PFSK-1 (cell line): Measurements from ENCODE around the gene ETV5.

Experiments used
- FOXP2 ChIP-seq: optimal IDR thresholded peaks from 2 replicates; pipeline ENCODE3; 2011; ENCODE audit warnings: borderline replicate concordance, control low read depth, inconsistent platforms; ENCODE audit not compliant: insufficient read depth; ENCODE audit errors: extremely low read length, extremely low read depth
- POLR2AphosphoS5 ChIP-seq: IDR thresholded peaks from 2 replicates; pipeline ENCODE4 v1.6.1; 2012; ENCODE audit warnings: low read depth, mild to moderate bottlenecking, control low read depth, low read length, moderate library complexity
- SIN3A ChIP-seq: IDR thresholded peaks from 2 replicates; pipeline ENCODE4 v1.6.1; 2012; ENCODE audit warnings: mild to moderate bottlenecking, low read length, moderate library complexity, borderline replicate concordance; ENCODE audit not compliant: insufficient read depth
- TAF1 ChIP-seq: IDR thresholded peaks from 2 replicates; pipeline ENCODE4 v1.6.1; 2012; ENCODE audit warnings: low read length, control low read depth, borderline replicate concordance; ENCODE audit not compliant: insufficient read depth
- TF ChIP-seq, protein P1 (sequence below), 2 experiments: IDR thresholded peaks; 2 replicates each; pipeline versions ENCODE4 v1.6.1 to v1.8.0; 2011 to 2012; ENCODE audit warnings: low read depth in 2 of 2, low read length in 2 of 2, control low read depth in 1 of 2, inconsistent platforms in 1 of 2, mild to moderate bottlenecking in 1 of 2, moderate library complexity in 1 of 2; ENCODE audit not compliant: insufficient read depth in 1 of 2

Gene ETV5

DNA sequence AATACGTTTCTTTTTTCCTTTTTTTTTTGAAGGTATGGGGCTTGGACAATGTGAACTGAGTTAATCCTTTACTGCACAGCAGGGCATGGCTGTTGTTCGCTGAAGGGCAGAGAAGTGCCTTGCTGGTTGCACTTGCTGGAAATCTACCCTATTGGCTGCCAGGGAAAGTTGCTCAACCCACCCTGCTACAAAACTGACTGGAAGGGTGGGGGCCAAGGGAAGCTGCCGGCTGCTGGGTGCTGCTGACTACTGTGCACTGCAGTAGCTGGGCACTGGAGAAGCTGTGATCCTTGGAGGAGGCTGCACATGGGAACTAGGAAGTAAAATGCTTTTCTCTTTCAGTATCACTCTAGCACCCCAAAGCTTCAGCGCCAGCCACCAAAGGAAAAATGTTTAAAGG lies 70.5 kb downstream of the ETV5 start:
- TF ChIP-seq TAF1 (no peak), POLR2AphosphoS5 (no peak), FOXP2 (no peak), SIN3A (no peak)
- TF ChIP-seq, protein P1, sequence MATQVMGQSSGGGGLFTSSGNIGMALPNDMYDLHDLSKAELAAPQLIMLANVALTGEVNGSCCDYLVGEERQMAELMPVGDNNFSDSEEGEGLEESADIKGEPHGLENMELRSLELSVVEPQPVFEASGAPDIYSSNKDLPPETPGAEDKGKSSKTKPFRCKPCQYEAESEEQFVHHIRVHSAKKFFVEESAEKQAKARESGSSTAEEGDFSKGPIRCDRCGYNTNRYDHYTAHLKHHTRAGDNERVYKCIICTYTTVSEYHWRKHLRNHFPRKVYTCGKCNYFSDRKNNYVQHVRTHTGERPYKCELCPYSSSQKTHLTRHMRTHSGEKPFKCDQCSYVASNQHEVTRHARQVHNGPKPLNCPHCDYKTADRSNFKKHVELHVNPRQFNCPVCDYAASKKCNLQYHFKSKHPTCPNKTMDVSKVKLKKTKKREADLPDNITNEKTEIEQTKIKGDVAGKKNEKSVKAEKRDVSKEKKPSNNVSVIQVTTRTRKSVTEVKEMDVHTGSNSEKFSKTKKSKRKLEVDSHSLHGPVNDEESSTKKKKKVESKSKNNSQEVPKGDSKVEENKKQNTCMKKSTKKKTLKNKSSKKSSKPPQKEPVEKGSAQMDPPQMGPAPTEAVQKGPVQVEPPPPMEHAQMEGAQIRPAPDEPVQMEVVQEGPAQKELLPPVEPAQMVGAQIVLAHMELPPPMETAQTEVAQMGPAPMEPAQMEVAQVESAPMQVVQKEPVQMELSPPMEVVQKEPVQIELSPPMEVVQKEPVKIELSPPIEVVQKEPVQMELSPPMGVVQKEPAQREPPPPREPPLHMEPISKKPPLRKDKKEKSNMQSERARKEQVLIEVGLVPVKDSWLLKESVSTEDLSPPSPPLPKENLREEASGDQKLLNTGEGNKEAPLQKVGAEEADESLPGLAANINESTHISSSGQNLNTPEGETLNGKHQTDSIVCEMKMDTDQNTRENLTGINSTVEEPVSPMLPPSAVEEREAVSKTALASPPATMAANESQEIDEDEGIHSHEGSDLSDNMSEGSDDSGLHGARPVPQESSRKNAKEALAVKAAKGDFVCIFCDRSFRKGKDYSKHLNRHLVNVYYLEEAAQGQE (IDR thresholded peaks at IDR 0.05; ENCODE audit: insufficient read depth in 1 of 2, low read depth in 2 of 2, low read length in 2 of 2) = no peak

DNA sequence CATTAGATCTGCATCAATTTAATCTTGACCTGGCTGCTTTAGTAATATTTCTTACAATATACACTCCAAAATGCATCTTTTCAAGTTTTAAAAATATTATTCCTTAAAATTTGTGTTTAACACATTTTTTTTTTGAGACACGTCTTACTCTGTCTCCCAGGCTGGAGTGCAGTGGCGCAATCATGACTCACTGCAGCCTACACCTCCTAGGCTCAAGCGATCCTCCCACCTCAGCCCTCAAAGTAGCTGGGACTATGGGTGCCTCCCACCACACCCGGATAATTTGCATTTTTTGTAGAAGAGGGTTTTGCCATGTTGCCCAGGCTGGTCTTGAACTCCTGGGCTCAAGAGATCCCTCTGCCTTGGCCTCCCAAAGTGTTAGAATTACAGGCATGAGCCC lies 73.6 kb downstream of the ETV5 start:
- TF ChIP-seq FOXP2 (no peak), SIN3A (no peak), POLR2AphosphoS5 (no peak)
- TF ChIP-seq, protein P1 (IDR thresholded peaks at IDR 0.05; ENCODE audit: insufficient read depth in 1 of 2, low read depth in 2 of 2, low read length in 2 of 2) = no peak

DNA sequence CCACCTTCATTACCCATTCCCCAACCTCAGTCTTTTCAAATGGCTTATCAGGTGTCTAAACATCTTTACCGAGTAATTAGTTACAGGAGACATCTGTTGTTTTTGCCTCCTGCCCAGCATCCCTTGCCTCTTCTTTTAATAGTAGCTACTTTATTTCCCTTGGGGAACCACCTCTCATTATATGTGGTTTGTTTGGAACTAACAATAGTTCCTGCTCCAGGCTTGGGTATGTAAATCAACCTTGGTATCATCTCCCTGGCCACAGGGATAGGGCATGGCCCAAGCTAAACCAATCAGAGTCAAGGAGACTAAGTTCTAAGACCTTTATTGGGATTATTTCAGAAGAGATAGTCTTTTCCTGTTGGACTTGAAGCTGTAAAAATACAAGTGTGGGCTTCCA lies 76.6 kb downstream of the ETV5 start:
- no peak for TF ChIP-seq TAF1
- TF ChIP-seq SIN3A = no peak
- no peak for TF ChIP-seq POLR2AphosphoS5
- no peak for TF ChIP-seq FOXP2
- TF ChIP-seq, protein P1 (IDR thresholded peaks at IDR 0.05; ENCODE audit: insufficient read depth in 1 of 2, low read depth in 2 of 2, low read length in 2 of 2) = no peak

DNA sequence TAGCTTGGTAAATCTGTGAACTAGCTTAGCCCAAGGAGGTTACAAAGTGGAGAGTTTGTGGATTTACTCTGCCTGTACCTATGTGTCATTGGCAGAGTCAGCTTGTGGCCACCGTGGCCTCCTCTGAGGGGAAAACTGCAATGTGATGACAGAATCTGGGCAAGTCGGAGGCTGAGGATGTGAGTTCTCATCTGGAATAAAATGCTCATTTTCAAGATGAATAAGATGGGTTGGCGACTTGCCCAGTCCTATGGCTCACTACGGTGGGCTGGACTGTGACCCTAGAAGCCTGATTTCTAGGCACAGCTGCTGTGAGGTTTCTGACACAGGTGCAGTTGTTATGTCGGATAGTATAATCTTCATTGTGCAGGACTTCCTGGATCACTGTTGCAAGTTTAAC lies 83.7 kb downstream of the ETV5 start:
- no peak for TF ChIP-seq TAF1
- no peak for TF ChIP-seq POLR2AphosphoS5
- no peak for TF ChIP-seq SIN3A
- TF ChIP-seq, protein P1 (IDR thresholded peaks at IDR 0.05; ENCODE audit: insufficient read depth in 1 of 2, low read depth in 2 of 2, low read length in 2 of 2) = no peak
- TF ChIP-seq FOXP2 = no peak

DNA sequence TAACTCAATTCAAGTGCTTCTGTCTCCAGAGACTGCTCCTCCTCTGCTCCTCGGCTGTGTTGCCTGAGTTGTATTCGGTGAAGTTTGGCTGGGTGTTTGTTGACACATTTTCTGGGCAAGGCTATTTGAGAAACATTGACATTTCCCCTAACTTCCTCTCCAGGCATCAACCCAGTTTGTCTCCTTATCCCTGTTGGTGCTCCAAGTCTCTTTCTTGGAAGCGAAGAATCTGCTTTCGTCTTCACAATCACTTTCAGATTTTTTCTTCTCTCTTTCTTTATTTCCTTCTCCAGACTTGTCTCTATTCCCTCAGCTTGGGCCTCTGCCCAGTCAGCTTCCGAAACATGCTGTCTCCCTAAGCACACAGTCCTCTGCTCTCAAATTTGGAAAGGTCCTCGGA lies 84.7 kb downstream of the ETV5 start:
- TF ChIP-seq FOXP2 (no peak), POLR2AphosphoS5 (no peak), TAF1 (no peak), SIN3A (no peak)
- TF ChIP-seq, protein P1 (IDR thresholded peaks at IDR 0.05; ENCODE audit: insufficient read depth in 1 of 2, low read depth in 2 of 2, low read length in 2 of 2) = no peak
